ENCODE results near the gene C16orf96. TPM values are rescaled to one million over a fixed set of nuclear protein-coding genes. Genes with fewer than 3 reads are reported as not detected.

C16orf96 gene
- total and polyA plus RNA-seq, 3 donors from 2014 or later, result 10.3 to 19.8 (median 15.1) TPM

GRCh38 chr16:4517812-4518680 lies 38.1 kb upstream of the C16orf96 start:
- Histone ChIP-seq H3K27ac (no peak overlapping the region), H3K4me3 (no peak overlapping the region), H3K4me1 (peaks cover 15% of the 10 kb centered on the region), H3K36me3 (ENCODE audit: low read depth, missing control alignments) (no peaks in the 10 kb centered on the region), H3K27me3 (no peaks in the 10 kb centered on the region), H3K9me3 (no peaks in the 10 kb centered on the region)
- TF ChIP-seq CTCF (IDR thresholded peaks at IDR 0.05) (peak in 2 of 3 experiments; percentile 26 to 45), POLR2A (IDR thresholded peaks at IDR 0.05) (no peak)
- WGBS, 2 donors, result 69 to 82% methylated on average over 11 to 12 of the region's 12 CpGs
- DNase-seq, result no peak
- intact Hi-C loops (cut with DNase I; ENCODE audit: low total_unique reads), result no loop called here

GRCh38 chr16:4519274-4520058 lies 36.7 kb upstream of the C16orf96 start:
- TF ChIP-seq CTCF (IDR thresholded peaks at IDR 0.05), result no peak
- Histone ChIP-seq H3K4me1 (peaks cover 16% of the 10 kb centered on the region), H3K27ac (no peak overlapping the region), H3K36me3 (ENCODE audit: low read depth, missing control alignments) (no peaks in the 10 kb centered on the region), H3K9me3 (no peaks in the 10 kb centered on the region), H3K27me3 (no peaks in the 10 kb centered on the region), H3K4me3 (no peak overlapping the region)
- intact Hi-C loops (cut with DNase I; ENCODE audit: low total_unique reads), result no loop called here
- DNase-seq, result no peak
- WGBS, 2 donors, result 86 to 88% methylated on average over 15 of the region's 15 CpGs

GRCh38 chr16:4520913-4521312 lies 35.2 kb upstream of the C16orf96 start:
- H3K27me3 ChIP-seq, result no peaks in the 10 kb centered on the region
- TF ChIP-seq CTCF (IDR thresholded peaks at IDR 0.05) (no peak), POLR2A (IDR thresholded peaks at IDR 0.05) (no peak)
- no peaks in the 10 kb centered on the region for H3K36me3 ChIP-seq (ENCODE audit: low read depth, missing control alignments)
- no peak overlapping the region for H3K27ac ChIP-seq
- peaks cover 16% of the 10 kb centered on the region for H3K4me1 ChIP-seq
- no peak overlapping the region for H3K4me3 ChIP-seq
- intact Hi-C loops (cut with DNase I; ENCODE audit: low total_unique reads), result no loop called here
- no peaks in the 10 kb centered on the region for H3K9me3 ChIP-seq
- DNase-seq, result no peak
- 88 to 90% methylated on average over 7 of the region's 7 CpGs for WGBS, 2 donors

GRCh38 chr16:4522051-4522581 lies 34.0 kb upstream of the C16orf96 start:
- H3K4me1 ChIP-seq, result peaks cover 16% of the 10 kb centered on the region
- no peaks in the 10 kb centered on the region for H3K9me3 ChIP-seq
- WGBS, 2 donors, result 58 to 61% methylated on average over 2 to 8 of the region's 8 CpGs
- H3K27ac ChIP-seq, result peak overlapping the region in 1 of 2 donors; percentile 70
- H3K27me3 ChIP-seq, result no peaks in the 10 kb centered on the region
- no peaks in the 10 kb centered on the region for H3K36me3 ChIP-seq (ENCODE audit: low read depth, missing control alignments)
- DNase-seq, result no peak
- no peak overlapping the region for H3K4me3 ChIP-seq
- TF ChIP-seq POLR2A (IDR thresholded peaks at IDR 0.05) (no peak), CTCF (IDR thresholded peaks at IDR 0.05) (no peak)
- intact Hi-C loops (cut with DNase I; ENCODE audit: low total_unique reads), result no loop called here
